ENCODE measurements around the gene NLGN1.

NLGN1 gene

DNA sequence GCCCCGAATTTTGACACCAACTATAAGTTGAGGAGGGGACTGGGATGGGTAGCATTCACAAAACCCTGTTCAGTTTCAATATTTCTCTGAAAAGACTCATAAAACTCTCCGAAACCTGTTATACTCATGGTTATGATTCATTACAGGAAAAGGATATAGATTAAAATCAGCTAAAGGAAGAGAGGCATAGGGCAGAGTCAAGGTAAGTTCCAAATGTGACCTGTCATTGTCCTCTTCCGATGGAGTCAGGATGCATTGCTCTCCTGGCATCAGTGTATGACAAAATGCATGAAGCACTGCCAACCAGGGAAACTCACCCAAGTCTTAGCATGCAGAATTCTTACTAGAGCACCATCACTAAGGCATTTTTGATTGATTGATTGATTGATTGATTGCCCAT is 936.6 kb downstream of the NLGN1 start:
- no peak for DNase-seq (ENCODE audit: low read depth)
- TF ChIP-seq, protein P1, sequence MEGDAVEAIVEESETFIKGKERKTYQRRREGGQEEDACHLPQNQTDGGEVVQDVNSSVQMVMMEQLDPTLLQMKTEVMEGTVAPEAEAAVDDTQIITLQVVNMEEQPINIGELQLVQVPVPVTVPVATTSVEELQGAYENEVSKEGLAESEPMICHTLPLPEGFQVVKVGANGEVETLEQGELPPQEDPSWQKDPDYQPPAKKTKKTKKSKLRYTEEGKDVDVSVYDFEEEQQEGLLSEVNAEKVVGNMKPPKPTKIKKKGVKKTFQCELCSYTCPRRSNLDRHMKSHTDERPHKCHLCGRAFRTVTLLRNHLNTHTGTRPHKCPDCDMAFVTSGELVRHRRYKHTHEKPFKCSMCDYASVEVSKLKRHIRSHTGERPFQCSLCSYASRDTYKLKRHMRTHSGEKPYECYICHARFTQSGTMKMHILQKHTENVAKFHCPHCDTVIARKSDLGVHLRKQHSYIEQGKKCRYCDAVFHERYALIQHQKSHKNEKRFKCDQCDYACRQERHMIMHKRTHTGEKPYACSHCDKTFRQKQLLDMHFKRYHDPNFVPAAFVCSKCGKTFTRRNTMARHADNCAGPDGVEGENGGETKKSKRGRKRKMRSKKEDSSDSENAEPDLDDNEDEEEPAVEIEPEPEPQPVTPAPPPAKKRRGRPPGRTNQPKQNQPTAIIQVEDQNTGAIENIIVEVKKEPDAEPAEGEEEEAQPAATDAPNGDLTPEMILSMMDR (IDR thresholded peaks at IDR 0.05; ENCODE audit: control insufficient read depth, extremely low read depth, insufficient read depth), result no peak
- H3K4me3 ChIP-seq (ENCODE audit: low read depth, low read length), result no peak overlapping the region

DNA sequence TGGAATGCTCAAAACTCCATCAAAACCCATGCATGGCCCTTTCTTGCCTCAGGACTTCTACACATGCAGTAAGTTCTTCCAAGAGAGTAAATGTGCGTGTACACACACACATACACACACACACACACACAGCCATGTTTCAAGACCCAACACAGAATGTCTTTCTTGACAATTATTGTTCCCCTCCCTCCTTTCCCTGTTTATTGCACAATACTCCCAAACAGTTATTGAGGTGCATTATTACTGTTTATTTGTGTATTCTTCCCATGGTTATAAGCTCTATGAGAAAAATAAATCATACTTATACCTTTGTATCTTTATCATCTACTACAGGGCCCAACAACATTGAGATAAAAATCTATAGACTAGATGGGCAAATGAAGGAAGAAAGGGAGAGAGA is 937.8 kb downstream of the NLGN1 start:
- TF ChIP-seq, protein P1 (IDR thresholded peaks at IDR 0.05; ENCODE audit: control insufficient read depth, extremely low read depth, insufficient read depth), result no peak
- H3K4me3 ChIP-seq (ENCODE audit: low read depth, low read length), result no peak overlapping the region
- no peak for DNase-seq (ENCODE audit: low read depth)

DNA sequence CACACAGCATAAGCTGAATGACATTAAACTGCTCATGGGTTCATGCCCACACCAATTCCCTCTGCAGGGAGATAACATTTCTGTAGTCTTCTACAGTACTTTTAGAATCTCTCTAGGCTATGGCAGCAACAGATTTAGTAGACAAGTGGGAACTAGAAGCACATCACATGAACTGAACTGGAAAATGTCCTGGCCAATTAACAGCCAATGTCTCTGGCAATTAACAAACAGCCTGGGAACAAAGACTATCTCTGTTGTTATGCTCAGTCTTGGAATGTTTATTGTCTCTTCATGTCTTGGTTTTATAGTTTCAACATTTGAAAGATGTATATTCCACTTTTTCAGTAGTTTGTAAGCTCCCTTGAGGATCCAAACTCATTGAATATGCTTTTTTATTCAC is 938.4 kb downstream of the NLGN1 start:
- H3K4me3 ChIP-seq (ENCODE audit: low read depth, low read length), result no peak overlapping the region
- DNase-seq (ENCODE audit: low read depth), result no peak
- TF ChIP-seq, protein P1 (IDR thresholded peaks at IDR 0.05; ENCODE audit: control insufficient read depth, extremely low read depth, insufficient read depth), result no peak
